ENCODE measurements around the gene STXBP5.

The STXBP5 gene

DNA sequence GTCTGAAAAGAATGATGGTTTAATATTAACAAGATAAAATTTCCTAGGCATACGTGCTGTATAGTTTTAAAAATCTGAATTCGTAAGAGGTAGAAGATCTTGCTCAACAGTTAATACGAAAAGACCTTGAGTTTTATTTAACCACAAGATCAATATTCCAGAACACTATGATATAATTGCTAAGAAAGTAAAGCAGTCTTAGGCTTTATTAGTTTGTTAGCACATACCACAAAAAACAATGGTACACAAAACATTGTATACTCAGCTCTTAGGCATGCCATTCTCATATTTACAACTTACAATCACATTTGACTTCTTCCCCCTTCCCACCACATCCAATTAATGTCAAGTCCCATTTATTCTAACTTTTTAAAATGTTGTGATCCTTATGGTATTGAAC lies 24.4 kb upstream of the STXBP5 start:
- no peak for DNase-seq

GRCh38 chr6:147180926-147181325 lies 23.3 kb upstream of the STXBP5 start:
- no peak for DNase-seq

- DNase-seq, result no peak
Measured at GRCh38 chr6:147184379-147184778, 19.8 kb upstream of the STXBP5 start.

- DNase-seq, result no peak
Measured at GRCh38 chr6:147185216-147185615, 19.0 kb upstream of the STXBP5 start.

DNA sequence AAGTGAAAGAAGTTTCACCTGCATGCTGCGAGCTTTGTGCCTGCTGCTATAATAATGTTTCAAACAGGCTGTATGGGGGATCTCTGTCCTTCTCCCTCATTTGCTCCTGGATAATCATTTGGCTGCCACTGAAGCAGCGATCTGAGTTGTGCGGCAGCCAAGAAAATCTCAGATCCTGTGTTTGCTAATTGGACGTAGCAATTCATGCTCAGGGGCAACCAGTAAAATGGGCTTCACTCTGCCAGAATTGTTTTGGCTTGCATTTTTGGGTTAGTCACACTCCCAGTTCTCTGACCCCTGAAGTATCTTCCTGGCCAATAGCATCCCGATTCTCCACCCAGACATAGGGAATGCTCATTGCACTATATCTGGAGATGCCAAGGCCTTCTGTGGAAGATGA lies 13.7 kb upstream of the STXBP5 start:
- no peak for DNase-seq

GRCh38 chr6:147192278-147192911 lies 11.8 kb upstream of the STXBP5 start:
- DNase-seq, result no peak

DNA sequence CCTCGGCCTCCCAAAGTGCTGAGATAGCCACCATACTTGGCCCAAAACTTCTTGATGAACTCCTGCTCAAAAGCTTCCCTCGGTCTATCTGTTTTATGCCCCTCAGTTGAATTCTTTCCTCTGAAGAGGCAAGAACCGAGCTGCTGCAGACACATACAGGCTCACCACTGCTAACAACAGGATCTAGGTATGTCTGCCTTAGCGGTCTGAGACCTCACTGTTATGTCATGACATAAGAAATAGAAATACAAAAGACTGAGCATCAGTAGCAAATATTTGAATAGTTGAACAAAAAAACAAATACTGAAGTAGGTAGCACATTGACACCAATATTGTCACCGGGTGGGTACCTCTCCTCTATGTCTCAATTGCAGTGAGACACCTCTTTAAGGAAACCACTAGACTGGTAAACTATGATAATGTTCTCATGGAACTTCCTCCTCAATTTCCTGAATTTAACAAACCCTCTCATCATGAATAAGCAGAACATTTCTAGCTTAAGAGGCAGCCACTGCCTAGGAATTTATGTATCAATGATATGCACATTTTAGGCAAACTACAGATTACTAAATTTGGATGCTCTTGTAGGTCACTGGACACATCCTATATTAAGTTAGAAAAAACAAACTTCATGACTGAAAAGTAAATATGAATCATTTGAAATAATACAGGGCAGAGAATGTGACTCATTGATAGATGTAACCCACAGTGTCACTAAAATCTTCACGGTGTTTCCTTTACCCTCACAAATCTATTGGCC lies 9.4 kb upstream of the STXBP5 start:
- peak; percentile 77 for DNase-seq

DNA sequence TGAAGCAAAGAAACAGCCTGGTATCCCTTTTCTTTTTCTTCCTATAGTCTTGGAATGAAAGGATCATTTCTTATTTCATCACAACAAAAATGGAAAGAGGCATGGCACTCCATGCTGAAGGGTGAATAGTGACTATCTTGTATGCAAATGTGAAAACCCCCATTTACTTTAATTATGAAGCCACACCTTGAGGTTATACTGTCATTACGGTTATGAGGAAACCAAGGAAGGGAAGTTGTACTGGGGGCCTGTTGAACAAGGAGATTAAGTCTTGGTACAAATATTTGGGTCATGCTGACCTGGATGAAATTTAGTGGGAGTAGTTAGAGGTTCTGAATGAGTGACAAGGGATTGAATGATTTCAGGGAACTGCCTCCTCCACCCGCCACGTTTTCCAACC lies 8.7 kb upstream of the STXBP5 start:
- peak; percentile 34 for DNase-seq

DNA sequence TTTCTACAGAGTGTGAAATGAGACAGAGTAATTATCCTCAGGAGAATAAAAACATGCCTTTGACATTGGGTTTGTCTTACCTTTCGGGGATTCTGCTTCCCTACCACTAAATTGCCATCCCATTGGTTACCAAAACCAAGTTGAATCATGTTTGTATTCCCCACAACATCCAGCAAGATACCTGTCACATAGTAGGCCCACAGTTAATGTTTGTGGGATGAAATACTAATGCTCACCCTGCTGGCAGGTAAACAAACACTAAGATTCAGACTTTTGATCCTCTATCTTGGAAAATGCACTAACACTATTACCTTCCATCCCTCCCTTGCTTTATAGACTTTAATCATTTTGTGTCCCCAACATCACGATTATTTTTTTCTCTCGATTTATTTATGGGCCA lies 8.2 kb upstream of the STXBP5 start:
- no peak for DNase-seq

- no peak for DNase-seq
Measured at GRCh38 chr6:147200711-147201110, 3.5 kb upstream of the STXBP5 start.

GRCh38 chr6:147201885-147202515 lies 2.2 kb upstream of the STXBP5 start:
- DNase-seq, result peak; percentile 81

- peak; percentile 97 for DNase-seq
Measured at GRCh38 chr6:147202516-147203310, 1.5 kb upstream of the STXBP5 start.

- DNase-seq, result peak; percentile 51
Measured at GRCh38 chr6:147203311-147204059, 732 bp upstream of the STXBP5 start.

DNA sequence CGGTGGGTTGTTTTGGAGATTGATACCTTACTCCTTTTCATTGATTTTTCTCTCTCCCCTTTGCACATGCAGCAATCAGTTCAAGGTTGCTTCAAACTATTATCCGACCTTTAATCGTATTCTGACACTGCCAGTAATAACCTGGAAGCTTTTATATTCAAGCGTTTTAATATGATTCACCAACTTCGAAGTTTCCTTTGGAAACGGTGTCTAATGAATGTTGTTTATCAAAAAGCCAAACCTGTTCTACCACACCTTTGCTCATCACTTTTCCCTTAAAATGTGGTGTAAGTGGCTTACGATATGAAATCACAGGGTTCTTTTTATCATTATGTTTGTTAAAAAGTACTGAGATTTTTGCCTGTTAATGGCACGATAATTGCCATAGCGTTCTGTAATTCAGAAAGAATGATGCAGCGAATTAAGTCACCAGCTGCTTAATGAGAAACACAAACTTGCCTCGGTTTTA lies 660 bp downstream of the STXBP5 start:
- no peak for DNase-seq

GRCh38 chr6:147205690-147206600 lies 1.7 kb downstream of the STXBP5 start:
- no peak for DNase-seq

DNA sequence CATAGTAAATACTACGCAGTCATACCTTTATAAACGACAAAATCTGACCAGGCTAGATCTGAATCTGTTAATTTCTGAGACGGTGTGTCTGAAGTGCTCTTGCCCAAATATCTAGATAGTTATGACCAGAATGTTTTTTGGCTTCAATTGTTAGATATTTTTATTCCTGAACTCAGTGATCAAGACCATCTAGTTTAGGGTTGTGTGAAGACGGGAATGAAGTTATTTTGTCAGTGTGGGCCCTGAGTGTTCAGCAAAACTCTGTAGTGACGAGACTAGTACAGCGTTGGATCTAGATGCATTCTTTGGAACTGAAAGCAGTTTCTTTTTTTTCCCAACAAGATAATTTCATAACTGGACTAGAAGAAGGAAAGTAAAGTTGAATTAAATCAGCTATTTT lies 3.1 kb downstream of the STXBP5 start:
- DNase-seq, result no peak

- DNase-seq, result no peak
Measured at GRCh38 chr6:147207837-147208754, 3.9 kb downstream of the STXBP5 start.

- DNase-seq, result no peak
Measured at GRCh38 chr6:147209762-147210449, 5.7 kb downstream of the STXBP5 start.

DNA sequence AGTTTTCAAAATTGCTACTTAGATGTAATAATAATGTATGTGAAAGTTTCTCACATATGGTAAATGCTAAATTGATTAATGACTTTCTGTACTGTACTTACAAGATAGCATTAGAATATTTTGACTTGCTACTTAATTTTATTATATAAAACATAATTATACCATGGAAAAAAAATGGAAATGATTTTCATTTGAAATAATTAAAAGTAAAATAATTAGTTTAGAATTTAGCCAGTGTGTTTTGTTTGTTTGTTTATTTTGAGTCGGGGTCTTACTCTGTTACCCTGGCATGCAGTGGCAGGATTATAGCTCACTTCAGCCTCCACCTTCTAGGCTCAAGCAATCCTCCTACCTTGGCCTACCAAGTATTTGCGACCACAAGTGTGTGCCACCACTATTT lies 7.1 kb downstream of the STXBP5 start:
- DNase-seq, result no peak

DNA sequence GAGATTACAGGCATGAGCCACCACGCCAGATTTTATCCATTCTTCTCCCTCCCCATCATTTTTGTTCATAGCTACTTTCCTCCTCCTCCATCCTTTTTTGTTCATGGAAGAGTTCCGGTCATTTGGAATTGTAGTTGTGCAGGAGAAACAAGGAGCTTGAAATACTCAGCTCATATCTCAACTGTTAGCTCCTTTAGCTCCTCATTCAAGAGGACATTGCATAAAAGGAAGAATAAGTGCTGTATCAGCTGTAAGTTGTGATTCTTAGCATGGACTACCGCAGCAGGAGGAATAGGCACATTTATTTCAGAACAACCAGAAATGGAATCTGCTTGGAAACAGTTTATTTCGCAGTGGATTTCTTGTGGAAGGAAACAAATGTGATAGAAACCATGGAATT lies 7.6 kb downstream of the STXBP5 start:
- DNase-seq, result no peak
